Measurements from ENCODE around the gene ZDHHC18. TPM values are rescaled to one million over a fixed set of nuclear protein-coding genes. Genes with fewer than 3 reads are reported as not detected.
A peak's percentile ranks its signal among the peaks of the same experiment; 100 is the strongest.

The ZDHHC18 gene
- total and polyA plus RNA-seq, 2 donors: 9.0 to 9.1 TPM

- WGBS: 96% methylated on average over 2 of the region's 2 CpGs
- Histone ChIP-seq H3K9me3 (ENCODE audit: control insufficient read depth in 2 of 2, insufficient read depth in 1 of 2, low read length in 1 of 2) (no peaks in the 10 kb centered on the region), H3K27ac (ENCODE audit: low read depth in 1 of 2, low read length in 1 of 2) (no peak overlapping the region), H3K27me3 (ENCODE audit: control insufficient read depth in 2 of 2, insufficient read depth in 1 of 2, low read length in 1 of 2) (no peaks in the 10 kb centered on the region), H3K36me3 (ENCODE audit: control insufficient read depth in 2 of 2, insufficient read depth in 2 of 2, low read length in 1 of 2) (peaks cover 29 to 44% of the 10 kb centered on the region in 2 donors), H3K4me3 (ENCODE audit: low read length in 2 of 2) (no peak overlapping the region), H3K4me1 (ENCODE audit: control insufficient read depth in 2 of 2, insufficient read depth in 2 of 2, low read length in 2 of 2) (peaks cover 19 to 42% of the 10 kb centered on the region in 2 donors)
- DNase-seq (ENCODE audit: low read depth in 6 of 9, low spot score in 9 of 9): no peak
These were observed 42.2 kb upstream of the ZDHHC18 start for GRCh38 chr1:26784023-26784871.

GRCh38 chr1:26784886-26785285 lies 41.6 kb upstream of the ZDHHC18 start:
- Histone ChIP-seq H3K36me3 (ENCODE audit: control insufficient read depth in 2 of 2, insufficient read depth in 2 of 2, low read length in 1 of 2) (peaks cover 22 to 38% of the 10 kb centered on the region in 2 donors), H3K27ac (ENCODE audit: low read depth in 1 of 2, low read length in 1 of 2) (peak overlapping the region in 1 of 2 donors; percentile 97), H3K9me3 (ENCODE audit: control insufficient read depth in 2 of 2, insufficient read depth in 1 of 2, low read length in 1 of 2) (no peaks in the 10 kb centered on the region), H3K27me3 (ENCODE audit: control insufficient read depth in 2 of 2, insufficient read depth in 1 of 2, low read length in 1 of 2) (no peaks in the 10 kb centered on the region), H3K4me3 (ENCODE audit: low read length in 2 of 2) (no peak overlapping the region), H3K4me1 (ENCODE audit: control insufficient read depth in 2 of 2, insufficient read depth in 2 of 2, low read length in 2 of 2) (peaks cover 19 to 49% of the 10 kb centered on the region in 2 donors)
- 100% methylated on average over 1 of the region's 1 CpG for WGBS
- DNase-seq (ENCODE audit: low read depth in 6 of 9, low spot score in 9 of 9): no peak

- Histone ChIP-seq H3K27me3 (ENCODE audit: control insufficient read depth in 2 of 2, insufficient read depth in 1 of 2, low read length in 1 of 2) (no peaks in the 10 kb centered on the region), H3K4me1 (ENCODE audit: control insufficient read depth in 2 of 2, insufficient read depth in 2 of 2, low read length in 2 of 2) (peaks cover 19 to 51% of the 10 kb centered on the region in 2 donors), H3K4me3 (ENCODE audit: low read length in 2 of 2) (peak overlapping the region; percentile 7 to 95), H3K36me3 (ENCODE audit: control insufficient read depth in 2 of 2, insufficient read depth in 2 of 2, low read length in 1 of 2) (peaks cover 16 to 28% of the 10 kb centered on the region in 2 donors), H3K27ac (ENCODE audit: low read depth in 1 of 2, low read length in 1 of 2) (peak overlapping the region; percentile 97 to 99), H3K9me3 (ENCODE audit: control insufficient read depth in 2 of 2, insufficient read depth in 1 of 2, low read length in 1 of 2) (no peaks in the 10 kb centered on the region)
- WGBS: 66% methylated on average over 5 of the region's 5 CpGs
- peak; percentile 29 to 82 (median 56) for DNase-seq (ENCODE audit: low read depth in 6 of 9, low spot score in 9 of 9)
These were observed 40.7 kb upstream of the ZDHHC18 start for GRCh38 chr1:26785611-26786436.

- H3K4me1 ChIP-seq (ENCODE audit: control insufficient read depth in 2 of 2, insufficient read depth in 2 of 2, low read length in 2 of 2): peaks cover 19 to 51% of the 10 kb centered on the region in 2 donors
- no peaks in the 10 kb centered on the region for H3K9me3 ChIP-seq (ENCODE audit: control insufficient read depth in 2 of 2, insufficient read depth in 1 of 2, low read length in 1 of 2)
- peak overlapping the region; percentile 91 to 95 for H3K4me3 ChIP-seq (ENCODE audit: low read length in 2 of 2)
- H3K36me3 ChIP-seq (ENCODE audit: control insufficient read depth in 2 of 2, insufficient read depth in 2 of 2, low read length in 1 of 2): peaks cover 12 to 20% of the 10 kb centered on the region in 2 donors
- WGBS: 4% methylated on average over 12 of the region's 12 CpGs
- H3K27me3 ChIP-seq (ENCODE audit: control insufficient read depth in 2 of 2, insufficient read depth in 1 of 2, low read length in 1 of 2): no peaks in the 10 kb centered on the region
- DNase-seq (ENCODE audit: low read depth in 6 of 9, low spot score in 9 of 9): peak; percentile 27 to 70 (median 37)
- peak overlapping the region; percentile 97 to 99 for H3K27ac ChIP-seq (ENCODE audit: low read depth in 1 of 2, low read length in 1 of 2)
These were observed 39.8 kb upstream of the ZDHHC18 start for GRCh38 chr1:26786437-26787380.

- H3K27me3 ChIP-seq (ENCODE audit: control insufficient read depth in 2 of 2, insufficient read depth in 1 of 2, low read length in 1 of 2): no peaks in the 10 kb centered on the region
- H3K4me1 ChIP-seq (ENCODE audit: control insufficient read depth in 2 of 2, insufficient read depth in 2 of 2, low read length in 2 of 2): peaks cover 19 to 51% of the 10 kb centered on the region in 2 donors
- peak overlapping the region; percentile 97 to 99 for H3K27ac ChIP-seq (ENCODE audit: low read depth in 1 of 2, low read length in 1 of 2)
- WGBS: 1% methylated on average over 11 of the region's 11 CpGs
- peaks cover 11 to 15% of the 10 kb centered on the region in 2 donors for H3K36me3 ChIP-seq (ENCODE audit: control insufficient read depth in 2 of 2, insufficient read depth in 2 of 2, low read length in 1 of 2)
- no peaks in the 10 kb centered on the region for H3K9me3 ChIP-seq (ENCODE audit: control insufficient read depth in 2 of 2, insufficient read depth in 1 of 2, low read length in 1 of 2)
- H3K4me3 ChIP-seq (ENCODE audit: low read length in 2 of 2): peak overlapping the region; percentile 91 to 95
- DNase-seq (ENCODE audit: low read depth in 6 of 9, low spot score in 9 of 9): peak in 2 of 9 donors; percentile 9 to 42
These were observed 39.1 kb upstream of the ZDHHC18 start for GRCh38 chr1:26787381-26787705.

- Histone ChIP-seq H3K27ac (ENCODE audit: low read depth in 1 of 2, low read length in 1 of 2) (peak within 1 kb of the TSS; percentile 97 to 99), H3K9me3 (ENCODE audit: control insufficient read depth in 2 of 2, insufficient read depth in 1 of 2, low read length in 1 of 2) (no peaks in the 10 kb centered on the region), H3K27me3 (ENCODE audit: control insufficient read depth in 2 of 2, insufficient read depth in 1 of 2, low read length in 1 of 2) (no peaks in the 10 kb centered on the region), H3K4me3 (ENCODE audit: low read length in 2 of 2) (peak within 1 kb of the TSS; percentile 91 to 95), H3K36me3 (ENCODE audit: control insufficient read depth in 2 of 2, insufficient read depth in 2 of 2, low read length in 1 of 2) (peaks cover 9 to 11% of the 10 kb centered on the region in 2 donors), H3K4me1 (ENCODE audit: control insufficient read depth in 2 of 2, insufficient read depth in 2 of 2, low read length in 2 of 2) (peaks cover 19 to 51% of the 10 kb centered on the region in 2 donors)
- WGBS: under 1% methylated on average over 63 of the region's 63 CpGs
- DNase-seq (ENCODE audit: low read depth in 6 of 9, low spot score in 9 of 9): peak; percentile 76 to 94 (median 87)
These were observed 38.6 kb upstream of the ZDHHC18 start, which contains the start of gene PIGV for GRCh38 chr1:26787706-26788514. Gene PIGV, plus strand, starts transcription at chr1:26787950. Its CDS starts 2,866 bp downstream, at chr1:26790816.

GRCh38 chr1:26788515-26788785 lies 38.0 kb upstream of the ZDHHC18 start:
- H3K36me3 ChIP-seq (ENCODE audit: control insufficient read depth in 2 of 2, insufficient read depth in 2 of 2, low read length in 1 of 2): peaks cover 11 to 14% of the 10 kb centered on the region in 2 donors
- no peaks in the 10 kb centered on the region for H3K27me3 ChIP-seq (ENCODE audit: control insufficient read depth in 2 of 2, insufficient read depth in 1 of 2, low read length in 1 of 2)
- H3K4me3 ChIP-seq (ENCODE audit: low read length in 2 of 2): peak overlapping the region; percentile 91 to 95
- WGBS: 4% methylated on average over 10 of the region's 10 CpGs
- peaks cover 19 to 51% of the 10 kb centered on the region in 2 donors for H3K4me1 ChIP-seq (ENCODE audit: control insufficient read depth in 2 of 2, insufficient read depth in 2 of 2, low read length in 2 of 2)
- peak overlapping the region; percentile 97 to 99 for H3K27ac ChIP-seq (ENCODE audit: low read depth in 1 of 2, low read length in 1 of 2)
- no peaks in the 10 kb centered on the region for H3K9me3 ChIP-seq (ENCODE audit: control insufficient read depth in 2 of 2, insufficient read depth in 1 of 2, low read length in 1 of 2)
- peak in 2 of 9 donors; percentile 4 to 24 for DNase-seq (ENCODE audit: low read depth in 6 of 9, low spot score in 9 of 9)

Measured in thymus (tissue), 11 donors.